GM20000 (cell line): ENCODE results near the gene PELI2.

ENCODE experiments used
- DNase-seq: peaks from one replicate; pipeline ENCODE4 v3.0.0; 2012; ENCODE audit warnings: low spot score
- TF ChIP-seq, protein P1 (sequence below): IDR thresholded peaks from 2 replicates; pipeline ENCODE4 v1.5.1; 2012; ENCODE audit warnings: mild to moderate bottlenecking, control low read depth; ENCODE audit errors: extremely low read depth, missing control alignments

PELI2 gene

DNA sequence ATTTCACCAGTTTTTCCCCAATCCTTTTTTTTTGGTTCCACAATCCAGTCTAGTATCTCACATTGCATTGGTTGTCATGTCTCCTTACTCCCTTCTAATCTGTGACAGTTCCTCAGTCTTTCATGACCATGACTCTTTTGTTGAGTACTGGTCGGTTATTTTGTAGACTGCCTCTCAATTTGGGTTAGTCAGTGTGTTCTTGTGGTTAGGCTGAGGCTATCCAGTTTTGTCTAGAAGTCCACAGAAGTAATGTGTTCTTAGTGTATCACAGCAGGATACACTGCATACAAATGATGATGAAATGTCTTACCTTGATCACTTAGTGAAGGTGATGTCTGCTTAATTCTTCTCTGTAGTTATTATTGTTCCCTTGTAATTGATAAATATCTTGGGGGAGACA lies 24.8 kb downstream of the PELI2 start:
- no peak for DNase-seq
- TF ChIP-seq, protein P1, sequence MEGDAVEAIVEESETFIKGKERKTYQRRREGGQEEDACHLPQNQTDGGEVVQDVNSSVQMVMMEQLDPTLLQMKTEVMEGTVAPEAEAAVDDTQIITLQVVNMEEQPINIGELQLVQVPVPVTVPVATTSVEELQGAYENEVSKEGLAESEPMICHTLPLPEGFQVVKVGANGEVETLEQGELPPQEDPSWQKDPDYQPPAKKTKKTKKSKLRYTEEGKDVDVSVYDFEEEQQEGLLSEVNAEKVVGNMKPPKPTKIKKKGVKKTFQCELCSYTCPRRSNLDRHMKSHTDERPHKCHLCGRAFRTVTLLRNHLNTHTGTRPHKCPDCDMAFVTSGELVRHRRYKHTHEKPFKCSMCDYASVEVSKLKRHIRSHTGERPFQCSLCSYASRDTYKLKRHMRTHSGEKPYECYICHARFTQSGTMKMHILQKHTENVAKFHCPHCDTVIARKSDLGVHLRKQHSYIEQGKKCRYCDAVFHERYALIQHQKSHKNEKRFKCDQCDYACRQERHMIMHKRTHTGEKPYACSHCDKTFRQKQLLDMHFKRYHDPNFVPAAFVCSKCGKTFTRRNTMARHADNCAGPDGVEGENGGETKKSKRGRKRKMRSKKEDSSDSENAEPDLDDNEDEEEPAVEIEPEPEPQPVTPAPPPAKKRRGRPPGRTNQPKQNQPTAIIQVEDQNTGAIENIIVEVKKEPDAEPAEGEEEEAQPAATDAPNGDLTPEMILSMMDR = no peak

DNA sequence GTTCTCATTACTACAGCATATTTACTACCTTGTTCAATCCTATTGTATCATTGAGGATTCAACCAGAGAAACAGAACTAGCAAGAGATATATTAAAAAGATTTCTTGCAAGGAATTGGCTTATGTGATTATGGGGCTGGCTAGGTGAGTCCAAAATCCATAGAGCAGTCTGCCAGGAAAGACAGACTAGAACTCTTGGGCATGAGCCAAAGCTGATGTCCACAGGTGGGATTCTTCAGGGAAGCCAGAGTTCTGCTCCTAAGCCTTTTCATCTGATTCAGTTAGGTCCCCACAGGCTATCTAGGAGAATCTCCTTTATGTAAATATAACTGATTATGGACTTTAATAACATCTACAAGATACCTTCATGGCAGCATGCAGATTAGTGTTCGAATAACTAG lies 26.0 kb downstream of the PELI2 start:
- DNase-seq = no peak
- TF ChIP-seq, protein P1 = no peak

DNA sequence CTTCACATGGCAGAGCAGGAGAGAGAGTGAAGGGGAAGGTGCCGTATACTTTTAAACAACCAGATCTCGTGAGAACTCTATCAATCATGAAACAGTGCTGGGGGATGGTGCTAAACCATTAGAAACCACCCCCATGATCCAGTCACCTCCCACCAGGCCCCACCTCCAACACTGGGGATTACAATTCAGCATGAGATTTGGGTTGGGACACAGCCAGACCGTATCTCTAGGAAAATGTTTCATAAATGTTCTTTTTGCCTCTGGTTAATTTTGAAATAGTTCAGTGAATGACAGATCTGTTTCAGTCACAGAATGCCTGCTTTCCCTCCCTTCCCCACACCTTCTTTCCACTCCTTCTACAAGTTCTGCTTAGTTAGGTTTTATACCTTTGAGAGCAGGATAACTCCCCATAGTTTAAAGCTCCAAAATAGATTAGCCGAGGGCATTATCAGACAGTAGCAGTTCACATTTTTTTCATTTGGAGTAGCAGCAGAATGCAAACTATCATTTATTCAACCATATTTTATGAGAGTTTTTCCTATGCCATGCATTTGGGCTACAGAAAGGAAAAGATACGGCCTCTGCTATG lies 27.1 kb downstream of the PELI2 start:
- TF ChIP-seq, protein P1 = no peak
- no peak for DNase-seq

DNA sequence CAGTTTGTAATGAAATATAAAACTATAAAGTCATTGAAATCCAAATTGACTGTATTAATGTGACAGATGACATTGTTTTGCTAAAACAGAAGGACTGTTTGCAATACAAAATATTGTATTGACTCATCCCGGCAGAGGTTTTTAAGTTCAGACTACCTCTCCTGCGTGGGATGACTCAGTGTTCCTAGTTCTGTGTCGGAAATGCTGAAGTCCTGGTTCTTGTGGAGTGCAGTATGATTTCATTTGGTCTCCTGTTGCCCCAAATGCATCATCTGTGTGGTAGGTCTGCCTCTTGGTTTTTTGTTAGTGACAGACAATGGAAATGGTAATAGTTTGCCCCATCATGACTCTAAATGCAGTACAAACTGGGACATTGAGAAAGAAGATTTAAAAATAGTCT lies 27.8 kb downstream of the PELI2 start:
- TF ChIP-seq, protein P1 = no peak

DNA sequence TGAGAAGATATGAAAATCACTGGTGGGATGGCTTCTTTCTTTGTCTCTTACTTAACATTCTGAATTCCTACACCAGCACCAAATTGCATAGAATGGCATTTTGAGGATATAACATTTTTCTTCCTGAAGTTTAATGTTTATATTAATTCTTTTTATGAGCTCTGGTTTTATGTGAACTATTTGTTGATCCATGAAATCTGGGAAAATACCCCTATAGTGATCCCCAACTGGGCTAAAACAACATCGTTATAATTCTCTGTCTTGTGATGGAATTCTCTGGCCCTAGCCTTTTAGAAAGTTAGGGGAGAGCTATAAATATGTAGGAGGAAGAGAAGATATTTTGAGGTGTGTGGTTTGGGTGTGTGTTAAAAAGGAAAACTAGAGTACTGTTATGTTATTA lies 29.2 kb downstream of the PELI2 start:
- no peak for DNase-seq
- TF ChIP-seq, protein P1 = no peak

More for the DNA sequence above, 27.8 kb downstream of the PELI2 start:
- no peak for DNase-seq

DNA sequence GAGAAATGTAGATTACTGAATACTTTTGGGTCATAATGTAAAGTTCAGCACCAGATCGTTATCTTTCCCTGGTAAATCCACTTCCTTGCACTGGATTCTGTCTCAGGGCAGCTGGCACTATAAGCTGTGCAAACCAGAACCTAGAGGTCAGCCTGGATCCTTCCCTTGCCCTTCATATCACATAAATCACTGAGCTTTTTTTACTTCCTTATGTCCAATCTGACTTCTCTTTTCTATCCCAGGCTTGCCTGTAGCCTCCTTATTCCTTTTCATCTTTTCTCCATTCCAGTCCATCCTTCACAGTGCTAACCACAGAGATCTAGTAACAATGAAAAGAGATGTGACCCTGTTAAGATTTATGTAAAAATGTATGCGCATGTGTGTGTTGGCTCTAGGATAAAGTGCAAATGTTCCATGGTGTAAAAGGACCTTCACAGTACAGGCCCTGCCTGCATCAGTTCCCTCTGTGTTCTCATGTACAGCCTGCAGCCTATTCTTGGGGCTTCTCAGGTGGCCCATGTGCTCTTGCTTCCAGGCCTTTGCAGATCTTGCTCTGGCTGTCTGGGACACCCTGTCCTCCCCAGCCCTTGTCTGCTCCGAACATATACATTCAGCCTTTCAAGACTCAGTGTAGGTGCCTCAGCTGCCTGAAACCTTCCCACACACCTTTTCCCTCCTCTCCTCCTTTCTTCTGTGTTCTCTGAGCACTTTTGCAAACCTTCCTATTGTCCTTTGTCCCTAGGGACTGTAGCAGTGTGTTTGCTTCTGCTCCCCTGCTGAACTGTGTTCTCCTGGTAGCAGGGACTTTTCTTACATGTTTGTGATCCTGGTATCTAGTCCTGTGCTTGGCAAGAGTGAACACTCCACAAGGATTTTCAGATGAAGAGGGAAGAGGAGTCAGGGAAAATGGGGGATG lies 30.0 kb downstream of the PELI2 start:
- TF ChIP-seq, protein P1 = no peak
- DNase-seq = no peak

DNA sequence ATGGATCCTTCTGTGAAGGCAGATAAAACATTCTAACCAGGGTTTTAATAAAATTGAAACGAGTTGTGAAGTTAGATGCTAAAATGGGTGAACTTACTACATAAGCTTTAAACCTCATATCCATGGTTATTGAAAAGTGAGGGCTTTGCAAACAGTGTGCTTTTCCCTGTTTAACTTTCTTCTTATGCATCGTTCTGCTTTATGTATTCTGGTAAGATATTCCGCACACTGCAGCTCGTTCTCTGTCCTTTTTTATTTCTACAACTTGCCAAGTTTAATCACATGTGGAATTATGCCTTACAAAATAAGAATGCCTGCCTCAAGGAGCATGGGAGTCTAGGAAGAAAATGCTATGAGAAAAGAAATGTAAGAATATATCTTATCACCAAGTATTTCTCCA lies 30.9 kb downstream of the PELI2 start:
- DNase-seq = no peak
- TF ChIP-seq, protein P1 = no peak
